Testis (tissue), 3 donors: ENCODE data around the gene ZNF248. TPM values are rescaled to one million over a fixed set of nuclear protein-coding genes. Genes with fewer than 3 reads are reported as not detected.

Experiments
- DNase-seq: peaks from one replicate; pipeline ENCODE4 v3.0.0-alpha.2; 2019
- H3K27ac ChIP-seq, 2 donors: fragments of 200-600 bp; sonication (generic); one replicate each; pipeline ENCODE4 v1.5.1; 2019
- H3K27me3 ChIP-seq: fragments of 200-600 bp; sonication (generic); one replicate; pipeline ENCODE4 v1.5.1; 2019
- H3K36me3 ChIP-seq: fragments of 200-600 bp; sonication (generic); one replicate; pipeline ENCODE4 v1.5.1; 2017; ENCODE audit warnings: low read depth; ENCODE audit errors: missing control alignments
- H3K4me1 ChIP-seq: fragments of 200-600 bp; sonication (generic); one replicate; pipeline ENCODE4 v1.5.1; 2019
- H3K4me3 ChIP-seq, 2 donors: fragments of 200-600 bp; sonication (generic); one replicate each; pipeline ENCODE4 v1.5.1; 2017 to 2019
- H3K9me3 ChIP-seq: fragments of 200-600 bp; sonication (generic); one replicate; pipeline ENCODE4 v1.5.1; 2017
- CTCF ChIP-seq, 3 experiments: fragments of 450-650 bp in 2 of 3; fragments of 200-600 bp in 1 of 3; sonication (generic) in 1 of 3; IDR thresholded peaks; one replicate each; pipeline ENCODE4 v1.5.1; 2016 to 2019; ENCODE audit warnings: antibody characterized with exemption in 3 of 3, mild to moderate bottlenecking in 2 of 3, moderate library complexity in 1 of 3
- POLR2A ChIP-seq: fragments of 450-650 bp; IDR thresholded peaks from one replicate; pipeline ENCODE4 v1.6.1; 2017; ENCODE audit warnings: antibody characterized with exemption, mild to moderate bottlenecking, moderate library complexity
- WGBS, 2 donors: methylation state at CpG; one replicate each; pipeline ENCODE4 v1.1.5; 2018; 5-methylcytosine and 5-hydroxymethylcytosine counted together
- intact Hi-C: fragments of 100-400 bp; cut with DNase I; formaldehyde crosslinking; loops from one replicate; pipeline ENCODE4 v1.15.1; 2023; ENCODE audit warnings: low total_unique reads
- polyA plus RNA-seq: library from polyadenylated mRNA; stranded (reverse); fragments of 350-450 nt; fragmentation: Illumina TruSeq; extraction: RNeasy Lipid Tissue Mini Kit (QIAGEN cat#74804); gene quantifications from one replicate; pipeline ENCODE4 v1.2.3, GENCODE V29; 2014; ENCODE audit warnings: low read depth, low replicate concordance; ENCODE audit not compliant: insufficient read depth
- total RNA-seq, 2 donors: library from RNA; depleted of rRNA; stranded (reverse); fragments of >200 nt; gene quantifications; one replicate each; pipeline ENCODE4 v1.2.3, GENCODE V29; 2016

Gene ZNF248
- total and polyA plus RNA-seq, 3 donors from 2014 or later: 13.5 to 25.2 (median 24.2) TPM

GRCh38 chr10:37813763-37814162 lies 43.6 kb downstream of the ZNF248 start:
- H3K4me1 ChIP-seq: no peaks in the 10 kb centered on the region
- no peaks in the 10 kb centered on the region for H3K9me3 ChIP-seq
- H3K36me3 ChIP-seq: no peaks in the 10 kb centered on the region
- no peak for DNase-seq
- H3K27me3 ChIP-seq: no peaks in the 10 kb centered on the region
- intact Hi-C loops: no loop called here
- TF ChIP-seq CTCF (IDR thresholded peaks at IDR 0.05): no peak
- TF ChIP-seq POLR2A: no peak
- WGBS, 2 donors: 95 to 98% methylated on average over 3 of the region's 3 CpGs
- H3K27ac ChIP-seq: no peak overlapping the region
- no peak overlapping the region for H3K4me3 ChIP-seq

- intact Hi-C loops: no loop called here
- no peak overlapping the region for H3K4me3 ChIP-seq
Observed at GRCh38 chr10:37812290-37812689, 45.1 kb downstream of the ZNF248 start.

GRCh38 chr10:37803269-37803668 lies 54.1 kb downstream of the ZNF248 start:
- no peaks in the 10 kb centered on the region for H3K4me1 ChIP-seq
- no peak for TF ChIP-seq CTCF (IDR thresholded peaks at IDR 0.05)
- no peak for TF ChIP-seq POLR2A
- H3K27ac ChIP-seq: no peak overlapping the region
- H3K36me3 ChIP-seq: no peaks in the 10 kb centered on the region
- WGBS, 2 donors: 69 to 78% methylated on average over 3 of the region's 3 CpGs
- intact Hi-C loops: no loop called here
- no peak overlapping the region for H3K4me3 ChIP-seq
- DNase-seq: no peak
- no peaks in the 10 kb centered on the region for H3K27me3 ChIP-seq
- H3K9me3 ChIP-seq: no peaks in the 10 kb centered on the region

More at GRCh38 chr10:37812290-37812689, 45.1 kb downstream of the ZNF248 start:
- Histone ChIP-seq H3K9me3 (no peaks in the 10 kb centered on the region), H3K4me1 (no peaks in the 10 kb centered on the region), H3K27ac (no peak overlapping the region), H3K27me3 (no peaks in the 10 kb centered on the region), H3K36me3 (no peaks in the 10 kb centered on the region)
- 0 to 77% methylated on average over 1 of the region's 1 CpG for WGBS, 2 donors
- no peak for DNase-seq
- no peak for TF ChIP-seq POLR2A

GRCh38 chr10:37801557-37801956 lies 55.9 kb downstream of the ZNF248 start:
- H3K27ac ChIP-seq: no peak overlapping the region
- intact Hi-C loops: no loop called here
- H3K27me3 ChIP-seq: no peaks in the 10 kb centered on the region
- H3K4me1 ChIP-seq: no peaks in the 10 kb centered on the region
- H3K36me3 ChIP-seq: no peaks in the 10 kb centered on the region
- DNase-seq: no peak
- H3K4me3 ChIP-seq: no peak overlapping the region
- TF ChIP-seq POLR2A: no peak
- TF ChIP-seq CTCF (IDR thresholded peaks at IDR 0.05): no peak
- no peaks in the 10 kb centered on the region for H3K9me3 ChIP-seq

GRCh38 chr10:37794305-37794976 lies 63.0 kb downstream of the ZNF248 start:
- Histone ChIP-seq H3K27ac (no peak overlapping the region), H3K9me3 (no peaks in the 10 kb centered on the region), H3K27me3 (no peaks in the 10 kb centered on the region), H3K4me1 (no peaks in the 10 kb centered on the region), H3K4me3 (no peak overlapping the region), H3K36me3 (no peaks in the 10 kb centered on the region)
- 81 to 89% methylated on average over 2 of the region's 2 CpGs for WGBS, 2 donors
- intact Hi-C loops: no loop called here
- TF ChIP-seq POLR2A (no peak), CTCF (IDR thresholded peaks at IDR 0.05) (no peak)
- DNase-seq: no peak
